NB4 (cell line): ENCODE data around the gene HNRNPK.

ENCODE experiments used
- CTCF ChIP-seq: IDR thresholded peaks from one replicate; pipeline ENCODE4 v1.5.1; 2012; ENCODE audit warnings: low read depth, low read length
- POLR2A ChIP-seq: IDR thresholded peaks from 2 replicates; pipeline ENCODE4 v1.6.1; 2011; ENCODE audit warnings: mild to moderate bottlenecking; ENCODE audit not compliant: insufficient read length; ENCODE audit errors: extremely low read depth

GRCh38 chr9:83975300-83975699 is 4.7 kb downstream of the HNRNPK start:
- no peak for TF ChIP-seq CTCF
- no peak for TF ChIP-seq POLR2A
